ENCODE results near the gene ADAMTS9. TPM values are rescaled to one million over a fixed set of nuclear protein-coding genes. Genes with fewer than 3 reads are reported as not detected.
"Not testable (repeated sequence)": the region's sequence is repeated elsewhere in the genome, so short reads cannot be mapped to it uniquely, and the experiment has no call there.

The ADAMTS9 gene
- total RNA-seq, 2 donors from 2014 or later, result 30.0 to 31.0 TPM

DNA sequence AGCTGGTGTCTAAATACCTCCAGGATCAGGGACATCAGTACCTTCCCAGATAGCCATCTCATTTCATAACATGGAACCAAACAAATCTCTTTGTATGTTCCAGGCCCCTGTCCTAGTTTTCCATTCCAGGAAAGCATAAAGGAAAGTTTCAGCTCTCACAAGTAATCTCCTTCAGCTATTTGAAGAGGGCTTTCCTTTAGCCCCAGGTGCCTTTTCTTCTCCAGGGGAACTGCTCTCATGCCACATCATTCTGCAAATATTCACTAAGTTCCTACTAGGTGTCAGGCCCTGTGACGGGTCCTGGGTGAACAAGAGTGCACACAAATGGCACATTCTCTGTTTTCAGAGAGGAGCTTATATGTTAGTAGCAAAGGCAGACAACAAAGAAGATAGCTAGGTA is 136.1 kb downstream of the ADAMTS9 start:
- intact Hi-C loops (cut with DNase I), result no loop called here
- H3K27me3 ChIP-seq (replicated peaks; ENCODE audit: insufficient read depth), result no peaks in the 10 kb centered on the region
- 85% methylated on average over 1 of the region's 1 CpG for WGBS
- H3K9me3 ChIP-seq, result no peaks in the 10 kb centered on the region
- H3K4me3 ChIP-seq, result no peak overlapping the region
- DNase-seq (ENCODE audit: low spot score), result no peak
- TF ChIP-seq POLR2AphosphoS5 (IDR thresholded peaks at IDR 0.05), result no peak
- TF ChIP-seq, protein P1, sequence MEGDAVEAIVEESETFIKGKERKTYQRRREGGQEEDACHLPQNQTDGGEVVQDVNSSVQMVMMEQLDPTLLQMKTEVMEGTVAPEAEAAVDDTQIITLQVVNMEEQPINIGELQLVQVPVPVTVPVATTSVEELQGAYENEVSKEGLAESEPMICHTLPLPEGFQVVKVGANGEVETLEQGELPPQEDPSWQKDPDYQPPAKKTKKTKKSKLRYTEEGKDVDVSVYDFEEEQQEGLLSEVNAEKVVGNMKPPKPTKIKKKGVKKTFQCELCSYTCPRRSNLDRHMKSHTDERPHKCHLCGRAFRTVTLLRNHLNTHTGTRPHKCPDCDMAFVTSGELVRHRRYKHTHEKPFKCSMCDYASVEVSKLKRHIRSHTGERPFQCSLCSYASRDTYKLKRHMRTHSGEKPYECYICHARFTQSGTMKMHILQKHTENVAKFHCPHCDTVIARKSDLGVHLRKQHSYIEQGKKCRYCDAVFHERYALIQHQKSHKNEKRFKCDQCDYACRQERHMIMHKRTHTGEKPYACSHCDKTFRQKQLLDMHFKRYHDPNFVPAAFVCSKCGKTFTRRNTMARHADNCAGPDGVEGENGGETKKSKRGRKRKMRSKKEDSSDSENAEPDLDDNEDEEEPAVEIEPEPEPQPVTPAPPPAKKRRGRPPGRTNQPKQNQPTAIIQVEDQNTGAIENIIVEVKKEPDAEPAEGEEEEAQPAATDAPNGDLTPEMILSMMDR (IDR thresholded peaks at IDR 0.05), result no peak
- no peak for TF ChIP-seq POLR2A (IDR thresholded peaks at IDR 0.05)
- peaks cover 15% of the 10 kb centered on the region for H3K4me1 ChIP-seq (replicated peaks)
- H3K36me3 ChIP-seq, result no peaks in the 10 kb centered on the region
- no peak overlapping the region for H3K27ac ChIP-seq

DNA sequence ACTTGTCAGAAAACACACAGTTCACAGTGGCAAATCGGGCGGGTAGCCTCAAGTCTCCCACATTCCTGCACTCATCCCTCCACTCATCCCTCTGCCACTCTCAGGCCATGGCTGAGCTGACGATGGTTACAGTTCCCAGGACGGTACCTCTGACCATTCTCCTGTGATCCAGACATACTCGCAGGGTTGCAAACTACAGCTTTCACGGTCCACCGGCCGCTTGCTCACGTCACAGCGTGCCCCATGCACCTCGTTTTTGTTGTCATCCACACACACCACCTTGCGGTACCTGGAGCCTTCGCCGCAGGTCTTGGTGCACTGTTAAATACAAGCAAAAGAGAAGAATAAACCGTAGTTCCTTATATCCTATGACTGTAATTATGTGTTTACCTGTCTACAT is 137.1 kb downstream of the ADAMTS9 start:
- peaks cover 15% of the 10 kb centered on the region for H3K4me1 ChIP-seq (replicated peaks)
- intact Hi-C loops (cut with DNase I), result no loop called here
- H3K27ac ChIP-seq, result no peak overlapping the region
- H3K27me3 ChIP-seq (replicated peaks; ENCODE audit: insufficient read depth), result no peaks in the 10 kb centered on the region
- H3K4me3 ChIP-seq, result no peak overlapping the region
- DNase-seq (ENCODE audit: low spot score), result no peak
- no peaks in the 10 kb centered on the region for H3K9me3 ChIP-seq
- WGBS, result 95% methylated on average over 15 of the region's 15 CpGs
- H3K36me3 ChIP-seq, result no peaks in the 10 kb centered on the region
- TF ChIP-seq, protein P1 (IDR thresholded peaks at IDR 0.05), result no peak
- TF ChIP-seq POLR2A (IDR thresholded peaks at IDR 0.05) (no peak), POLR2AphosphoS5 (IDR thresholded peaks at IDR 0.05) (no peak)

DNA sequence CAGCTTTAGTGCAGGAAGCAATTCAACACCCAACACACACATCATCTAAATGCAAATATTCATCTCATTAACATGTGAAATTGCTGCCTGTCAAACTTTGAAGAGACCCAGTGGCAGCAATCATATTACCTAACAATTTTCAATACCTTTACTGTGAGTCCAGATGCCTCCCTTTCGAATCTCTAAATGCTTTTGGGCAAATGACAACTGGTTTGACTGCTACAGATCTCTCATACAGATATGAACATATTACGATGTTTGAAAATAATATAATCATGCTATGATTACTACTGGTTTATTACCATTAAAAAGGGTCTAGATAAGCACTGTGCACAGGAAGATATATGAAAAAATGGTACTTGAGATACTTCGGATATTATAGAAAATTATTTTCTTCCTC is 137.9 kb downstream of the ADAMTS9 start:
- Histone ChIP-seq H3K4me3 (no peak overlapping the region), H3K27ac (peak overlapping the region; percentile 31), H3K27me3 (replicated peaks; ENCODE audit: insufficient read depth) (no peaks in the 10 kb centered on the region), H3K36me3 (no peaks in the 10 kb centered on the region), H3K4me1 (replicated peaks) (peaks cover 15% of the 10 kb centered on the region), H3K9me3 (no peaks in the 10 kb centered on the region)
- intact Hi-C loops (cut with DNase I), result loop anchor here (5.0 kb wide), 2 partner anchors 62 to 117 kb away; no protein-coding TSS in a partner anchor
- WGBS, result 49% methylated on average over 3 of the region's 3 CpGs
- TF ChIP-seq POLR2A (IDR thresholded peaks at IDR 0.05), result no peak
- TF ChIP-seq, protein P1 (IDR thresholded peaks at IDR 0.05), result no peak
- no peak for TF ChIP-seq POLR2AphosphoS5 (IDR thresholded peaks at IDR 0.05)
- no peak for DNase-seq (ENCODE audit: low spot score)

DNA sequence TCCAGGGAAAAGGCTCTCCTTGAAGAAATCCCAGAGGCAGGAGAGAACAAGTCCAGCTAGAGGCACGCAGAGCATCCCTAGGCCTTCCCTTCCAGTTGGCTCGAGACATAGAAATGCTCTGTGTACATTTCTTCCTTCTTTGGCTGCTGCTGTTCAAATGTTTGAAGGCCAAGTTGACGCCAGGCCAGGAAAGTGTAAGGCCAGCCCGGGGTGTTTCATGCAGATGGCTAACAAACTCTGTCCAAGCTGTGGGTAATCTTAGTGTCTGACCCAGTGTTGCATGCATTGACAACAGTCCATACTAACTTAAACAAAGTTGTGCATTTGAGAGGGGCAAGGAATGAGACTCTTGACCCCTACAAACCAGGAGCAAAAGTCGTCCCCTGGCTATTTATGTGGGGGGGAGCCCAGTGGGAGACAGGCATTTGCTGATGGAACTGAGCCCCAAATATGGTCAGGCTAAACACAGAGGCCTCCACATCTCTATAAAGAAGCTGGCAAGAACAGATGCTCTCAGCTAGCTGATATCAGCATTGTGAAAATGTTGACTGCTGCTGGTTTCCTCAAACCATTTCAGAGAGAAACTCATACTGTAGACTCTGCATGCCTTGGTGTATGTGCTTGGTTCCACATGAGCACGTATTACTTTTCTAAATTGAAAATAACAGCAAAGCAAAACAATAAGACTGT is 139.5 kb downstream of the ADAMTS9 start:
- intact Hi-C loops (cut with DNase I), result loop anchor here (5.0 kb wide), 2 partner anchors 64 to 119 kb away; no protein-coding TSS in a partner anchor
- H3K4me3 ChIP-seq, result no peak overlapping the region
- H3K9me3 ChIP-seq, result no peaks in the 10 kb centered on the region
- no peaks in the 10 kb centered on the region for H3K27me3 ChIP-seq (replicated peaks; ENCODE audit: insufficient read depth)
- 18% methylated on average over 6 of the region's 6 CpGs for WGBS
- peak; percentile 86 for DNase-seq (ENCODE audit: low spot score)
- peaks cover 15% of the 10 kb centered on the region for H3K4me1 ChIP-seq (replicated peaks)
- peak; percentile 84 for TF ChIP-seq POLR2AphosphoS5 (IDR thresholded peaks at IDR 0.05)
- TF ChIP-seq, protein P1 (IDR thresholded peaks at IDR 0.05), result no peak
- H3K27ac ChIP-seq, result peak overlapping the region; percentile 31
- no peaks in the 10 kb centered on the region for H3K36me3 ChIP-seq

DNA sequence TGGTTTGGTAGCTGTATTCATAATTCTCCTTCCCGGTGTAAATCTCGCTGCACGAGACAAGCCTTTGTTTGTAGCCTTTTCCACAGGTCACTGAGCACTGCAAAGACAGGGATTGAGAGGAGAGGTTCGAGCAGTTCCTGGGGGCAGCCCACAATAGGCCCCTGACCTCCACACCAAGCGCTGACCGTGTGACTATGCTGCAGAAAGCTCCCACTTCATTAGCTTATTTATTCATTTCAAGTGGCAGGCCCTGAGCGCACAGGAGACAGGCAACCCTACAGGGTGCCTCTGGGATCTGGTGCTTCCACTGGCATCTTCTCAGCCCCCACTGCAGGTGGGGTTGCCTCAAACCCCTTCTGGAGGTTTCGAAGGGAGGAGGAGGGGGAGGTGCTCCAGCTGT is 140.9 kb downstream of the ADAMTS9 start:
- 83% methylated on average over 8 of the region's 8 CpGs for WGBS

DNA sequence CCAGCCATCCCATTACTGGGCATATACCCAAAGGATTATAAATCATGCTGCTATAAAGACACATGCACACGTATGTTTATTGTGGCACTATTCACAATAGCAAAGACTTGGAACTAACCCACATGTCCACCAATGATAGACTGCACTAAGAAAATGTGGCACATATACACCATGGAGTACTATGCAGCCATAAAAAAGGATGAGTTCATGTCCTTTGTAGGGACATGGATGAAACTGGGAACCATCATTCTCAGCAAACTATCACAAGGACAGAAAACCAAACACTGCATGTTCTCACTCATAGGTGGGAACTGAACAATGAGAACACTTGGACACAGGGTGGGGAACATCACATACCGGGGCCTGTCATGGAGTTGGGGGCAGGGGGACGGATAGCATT is 142.6 kb downstream of the ADAMTS9 start:
- not testable (repeated sequence) for H3K27ac ChIP-seq; H3K27me3 ChIP-seq (replicated peaks; ENCODE audit: insufficient read depth); H3K9me3 ChIP-seq; H3K4me3 ChIP-seq; DNase-seq (ENCODE audit: low spot score); H3K36me3 ChIP-seq
- peaks cover 15% of the 10 kb centered on the region for H3K4me1 ChIP-seq (replicated peaks)
- intact Hi-C loops (cut with DNase I), result loop anchor here (5.0 kb wide), 2 partner anchors 67 to 122 kb away; no protein-coding TSS in a partner anchor
- 87% methylated on average over 3 of the region's 3 CpGs for WGBS

More for the DNA sequence above, 140.9 kb downstream of the ADAMTS9 start:
- TF ChIP-seq POLR2A (IDR thresholded peaks at IDR 0.05) (no peak), POLR2AphosphoS5 (IDR thresholded peaks at IDR 0.05) (no peak)
- TF ChIP-seq, protein P1 (IDR thresholded peaks at IDR 0.05), result no peak
- no peaks in the 10 kb centered on the region for H3K36me3 ChIP-seq
- no peak overlapping the region for H3K4me3 ChIP-seq
- no peaks in the 10 kb centered on the region for H3K9me3 ChIP-seq
- DNase-seq (ENCODE audit: low spot score), result no peak
- intact Hi-C loops (cut with DNase I), result loop anchor here (5.0 kb wide), 2 partner anchors 65 to 120 kb away; no protein-coding TSS in a partner anchor
- no peak overlapping the region for H3K27ac ChIP-seq
- peaks cover 15% of the 10 kb centered on the region for H3K4me1 ChIP-seq (replicated peaks)
- no peaks in the 10 kb centered on the region for H3K27me3 ChIP-seq (replicated peaks; ENCODE audit: insufficient read depth)

Data from prostate gland (tissue), 2 donors.